Tibial nerve (tissue), 4 donors: ENCODE measurements around the gene EBLN2. TPM values are rescaled to one million over a fixed set of nuclear protein-coding genes. Genes with fewer than 3 reads are reported as not detected.

Experiments used
- DNase-seq, 2 donors: peaks; one replicate each; pipeline ENCODE4 v3.0.0-alpha.2; 2019; ENCODE audit warnings: low spot score in 2 of 2
- H3K27ac ChIP-seq, 4 donors: fragments of 200-600 bp; sonication (generic) in 3 of 4; one replicate each; pipeline ENCODE4 v1.5.1; 2017 to 2019; ENCODE audit warnings: mild to moderate bottlenecking in 1 of 4
- H3K27me3 ChIP-seq, 2 donors: fragments of 200-600 bp; sonication (generic) in 1 of 2; one replicate each; pipeline versions ENCODE4 v1.5.1 to v1.6.0; 2017 to 2019
- H3K36me3 ChIP-seq, 3 donors: fragments of 200-600 bp; sonication (generic); one replicate each; pipeline ENCODE4 v1.5.1; 2018 to 2019
- H3K4me1 ChIP-seq, 4 donors: fragments of 200-600 bp; sonication (generic) in 3 of 4; one replicate each; pipeline ENCODE4 v1.5.1; 2017 to 2019
- H3K4me3 ChIP-seq, 4 donors: fragments of 200-600 bp; sonication (generic) in 3 of 4; one replicate each; pipeline ENCODE4 v1.5.1; 2017 to 2019; ENCODE audit warnings: mild to moderate bottlenecking in 1 of 4, moderate library complexity in 1 of 4
- H3K9me3 ChIP-seq, 4 donors: fragments of 200-600 bp; sonication (generic) in 3 of 4; one replicate each; pipeline ENCODE4 v1.5.1; 2017 to 2019
- EP300 ChIP-seq, 2 donors: sonication (generic); formaldehyde crosslinking; IDR thresholded peaks; one replicate each; pipeline ENCODE4 v1.6.1; 2017; ENCODE audit warnings: antibody characterized with exemption in 2 of 2, mild to moderate bottlenecking in 1 of 2
- POLR2A ChIP-seq, 2 donors: fragments of 450-650 bp; IDR thresholded peaks; one replicate each; pipeline ENCODE4 v1.6.1; 2017; ENCODE audit warnings: antibody characterized with exemption in 2 of 2, mild to moderate bottlenecking in 2 of 2, moderate library complexity in 2 of 2
- WGBS, 2 donors: methylation state at CpG; one replicate each; pipeline ENCODE4 v1.1.5; 2018; 5-methylcytosine and 5-hydroxymethylcytosine counted together
- total RNA-seq, 4 donors: library from RNA; depleted of rRNA; stranded (reverse); fragments of >200 nt; gene quantifications; one replicate each; pipeline ENCODE4 v1.1.0, GENCODE V29; 2016
- TF ChIP-seq, protein P1 (sequence below), 5 experiments: fragments of 200-600 bp in 3 of 5; fragments of 450-650 bp in 2 of 5; sonication (generic) in 3 of 5; IDR thresholded peaks; one replicate each; pipeline ENCODE4 v1.5.1; 2016 to 2019; ENCODE audit warnings: antibody characterized with exemption in 5 of 5, mild to moderate bottlenecking in 3 of 5, moderate library complexity in 2 of 5

EBLN2 gene
- total RNA-seq, 4 donors from 2014 or later: 11.9 to 16.4 (median 14.9) TPM

DNA sequence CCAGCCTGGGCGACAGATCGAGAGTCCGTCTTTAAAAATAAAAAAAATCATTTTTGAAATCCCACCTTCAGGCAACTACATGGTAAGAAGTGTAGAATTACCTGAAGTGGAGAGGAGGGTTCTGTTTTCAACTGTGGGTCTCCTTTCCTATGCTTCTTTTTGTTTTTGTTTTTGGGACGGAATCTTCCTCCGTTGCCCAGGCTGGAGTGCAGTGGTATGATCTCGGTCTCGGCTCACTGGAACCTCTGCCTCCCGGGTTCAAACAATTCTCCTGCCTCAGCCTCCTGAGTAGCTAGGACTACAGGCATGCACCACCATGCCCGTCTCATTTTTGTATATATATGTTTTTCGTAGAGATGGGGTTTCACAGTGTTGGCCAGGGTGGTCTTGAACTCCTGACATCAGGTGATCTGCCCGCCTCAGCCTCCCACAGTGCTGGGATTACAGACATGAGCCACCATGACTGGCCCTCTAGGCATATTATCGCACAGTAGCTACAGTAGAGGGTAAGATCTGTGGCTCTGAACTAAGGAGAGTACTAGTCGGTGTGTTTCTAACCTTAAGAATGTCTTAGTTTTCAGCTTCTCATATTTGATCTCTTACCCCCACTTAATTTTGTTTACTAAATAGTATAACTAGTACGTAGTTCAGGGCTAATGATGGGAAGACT lies 8.5 kb downstream of the EBLN2 start:
- no peak for DNase-seq
- WGBS, 2 donors: 86 to 91% methylated on average over 14 of the region's 14 CpGs

DNA sequence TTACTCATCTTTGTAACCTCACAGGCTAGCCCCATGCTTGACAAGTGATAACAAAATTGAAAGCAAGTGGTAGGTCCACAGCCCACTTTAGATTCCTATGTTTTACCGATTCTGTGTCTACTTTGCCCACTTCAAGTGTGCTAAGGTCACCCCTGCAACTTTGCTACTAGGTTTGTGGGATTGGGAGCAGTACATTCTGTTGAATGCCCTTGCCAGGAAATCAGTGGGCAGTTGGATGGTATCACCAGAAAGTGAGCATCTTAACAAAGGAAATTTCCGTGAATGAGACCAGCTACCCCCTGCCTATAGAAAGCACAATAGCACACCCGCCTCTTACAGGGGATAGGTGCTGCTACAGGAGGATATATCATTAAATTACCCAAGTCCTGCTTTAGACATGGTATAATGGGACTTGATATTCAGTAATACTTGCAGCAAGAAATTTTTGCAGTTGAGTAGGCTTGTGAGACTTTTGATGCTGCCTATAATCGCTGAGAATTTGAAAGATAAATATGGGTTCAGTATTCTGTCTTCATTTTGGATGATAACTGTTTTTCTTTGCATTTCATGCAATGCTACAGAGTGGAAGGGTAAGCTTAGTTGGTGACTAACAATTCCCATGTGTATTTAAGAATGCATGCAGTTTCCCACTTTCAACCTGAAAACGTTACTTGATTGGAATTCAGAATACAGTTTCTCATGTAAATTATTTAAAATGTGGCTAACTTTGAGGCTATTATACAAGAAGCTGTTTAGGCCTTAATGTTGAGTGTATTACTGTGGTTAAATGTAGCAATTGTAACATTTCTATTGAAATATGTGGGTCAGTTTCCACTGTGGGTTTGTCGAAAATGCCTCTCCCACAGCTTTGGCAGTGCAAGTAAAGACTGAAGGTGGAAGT lies 9.5 kb downstream of the EBLN2 start:
- no peak overlapping the region for H3K4me3 ChIP-seq
- H3K27me3 ChIP-seq: no peaks in the 10 kb centered on the region
- peak overlapping the region in 2 of 4 donors; percentile 29 to 63 for H3K27ac ChIP-seq
- peaks cover 0 to 36% (median 6%) of the 10 kb centered on the region in 4 donors for H3K4me1 ChIP-seq
- 44 to 47% methylated on average over 6 of the region's 6 CpGs for WGBS, 2 donors
- no peak for DNase-seq
- no peaks in the 10 kb centered on the region for H3K9me3 ChIP-seq
- TF ChIP-seq POLR2A (IDR thresholded peaks at IDR 0.05) (no peak), EP300 (IDR thresholded peaks at IDR 0.05) (no peak)
- TF ChIP-seq, protein P1, sequence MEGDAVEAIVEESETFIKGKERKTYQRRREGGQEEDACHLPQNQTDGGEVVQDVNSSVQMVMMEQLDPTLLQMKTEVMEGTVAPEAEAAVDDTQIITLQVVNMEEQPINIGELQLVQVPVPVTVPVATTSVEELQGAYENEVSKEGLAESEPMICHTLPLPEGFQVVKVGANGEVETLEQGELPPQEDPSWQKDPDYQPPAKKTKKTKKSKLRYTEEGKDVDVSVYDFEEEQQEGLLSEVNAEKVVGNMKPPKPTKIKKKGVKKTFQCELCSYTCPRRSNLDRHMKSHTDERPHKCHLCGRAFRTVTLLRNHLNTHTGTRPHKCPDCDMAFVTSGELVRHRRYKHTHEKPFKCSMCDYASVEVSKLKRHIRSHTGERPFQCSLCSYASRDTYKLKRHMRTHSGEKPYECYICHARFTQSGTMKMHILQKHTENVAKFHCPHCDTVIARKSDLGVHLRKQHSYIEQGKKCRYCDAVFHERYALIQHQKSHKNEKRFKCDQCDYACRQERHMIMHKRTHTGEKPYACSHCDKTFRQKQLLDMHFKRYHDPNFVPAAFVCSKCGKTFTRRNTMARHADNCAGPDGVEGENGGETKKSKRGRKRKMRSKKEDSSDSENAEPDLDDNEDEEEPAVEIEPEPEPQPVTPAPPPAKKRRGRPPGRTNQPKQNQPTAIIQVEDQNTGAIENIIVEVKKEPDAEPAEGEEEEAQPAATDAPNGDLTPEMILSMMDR (IDR thresholded peaks at IDR 0.05): no peak
- peaks cover 0 to 11% (median 0%) of the 10 kb centered on the region in 3 donors for H3K36me3 ChIP-seq

More for the DNA sequence above, 8.5 kb downstream of the EBLN2 start:
- Histone ChIP-seq H3K4me1 (peaks cover 0 to 36% (median 6%) of the 10 kb centered on the region in 4 donors), H3K27ac (peak overlapping the region in 2 of 4 donors; percentile 55 to 63), H3K4me3 (no peak overlapping the region), H3K27me3 (no peaks in the 10 kb centered on the region), H3K9me3 (no peaks in the 10 kb centered on the region), H3K36me3 (peaks cover 0 to 20% (median 0%) of the 10 kb centered on the region in 3 donors)
- TF ChIP-seq POLR2A (IDR thresholded peaks at IDR 0.05) (no peak), EP300 (IDR thresholded peaks at IDR 0.05) (no peak)
- TF ChIP-seq, protein P1 (IDR thresholded peaks at IDR 0.05): no peak

DNA sequence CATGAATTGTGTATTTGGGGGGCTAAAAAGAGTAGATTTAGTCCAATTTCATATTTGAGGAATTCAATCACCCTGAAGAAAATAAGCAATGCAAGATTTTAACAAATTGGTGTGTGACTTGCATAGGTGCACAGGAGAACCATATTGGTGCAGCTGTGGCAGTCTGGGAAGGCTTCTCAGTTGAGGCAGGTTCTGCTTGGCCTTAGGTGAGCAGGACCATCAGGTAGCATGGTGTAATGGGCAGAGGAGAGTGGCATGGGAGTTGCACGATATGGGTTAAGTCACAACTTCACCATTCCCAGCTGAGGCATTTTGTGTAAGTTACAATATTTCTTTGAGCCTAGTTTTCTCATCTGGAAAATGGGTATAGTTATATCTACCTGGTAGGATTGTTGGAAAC lies 10.5 kb downstream of the EBLN2 start:
- no peaks in the 10 kb centered on the region for H3K27me3 ChIP-seq

DNA sequence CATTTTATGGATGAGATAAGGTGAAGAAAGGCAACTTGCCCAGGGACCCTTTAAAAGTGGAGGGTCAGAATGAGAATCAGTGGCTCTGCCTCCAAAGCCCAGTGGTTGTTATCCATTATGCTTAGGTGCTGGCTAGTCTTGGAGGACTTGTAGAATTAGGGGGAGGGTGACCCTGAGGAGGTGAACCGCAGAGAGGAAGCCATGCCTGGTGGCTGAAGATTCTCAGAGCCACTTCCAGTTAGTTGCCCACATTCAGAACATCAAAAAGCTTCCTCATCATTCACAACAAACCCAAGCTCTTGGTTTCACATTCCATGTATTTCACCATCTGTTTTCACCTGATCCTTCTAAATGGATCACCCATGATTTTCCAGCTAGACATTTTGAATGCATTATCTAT lies 11.2 kb downstream of the EBLN2 start:
- H3K4me3 ChIP-seq: no peak overlapping the region
- H3K9me3 ChIP-seq: no peaks in the 10 kb centered on the region
- no peaks in the 10 kb centered on the region for H3K27me3 ChIP-seq
- no peak for TF ChIP-seq EP300 (IDR thresholded peaks at IDR 0.05)
- TF ChIP-seq, protein P1 (IDR thresholded peaks at IDR 0.05): no peak
- no peak for TF ChIP-seq POLR2A (IDR thresholded peaks at IDR 0.05)
- WGBS, 2 donors: 55 to 67% methylated on average over 1 of the region's 1 CpG
- H3K27ac ChIP-seq: no peak overlapping the region
- peaks cover 0 to 35% (median 6%) of the 10 kb centered on the region in 4 donors for H3K4me1 ChIP-seq
- no peaks in the 10 kb centered on the region for H3K36me3 ChIP-seq
- no peak for DNase-seq

More for the DNA sequence above, 10.5 kb downstream of the EBLN2 start:
- Histone ChIP-seq H3K27ac (peak overlapping the region in 1 of 4 donors; percentile 63), H3K9me3 (no peaks in the 10 kb centered on the region), H3K4me1 (peaks cover 0 to 36% (median 6%) of the 10 kb centered on the region in 4 donors), H3K4me3 (no peak overlapping the region), H3K36me3 (peaks cover 0 to 3% (median 0%) of the 10 kb centered on the region in 3 donors)
- DNase-seq: no peak
- WGBS, 2 donors: 86 to 87% methylated on average over 1 of the region's 1 CpG
- TF ChIP-seq EP300 (IDR thresholded peaks at IDR 0.05) (no peak), POLR2A (IDR thresholded peaks at IDR 0.05) (no peak)
- TF ChIP-seq, protein P1 (IDR thresholded peaks at IDR 0.05): no peak
